Ishikawa (cell line): ENCODE data around the gene ATP6V0A1.

Experiments used
- CEBPB ChIP-seq: IDR thresholded peaks from 2 replicates; pipeline ENCODE4 v1.6.1; 2012
- CREB1 ChIP-seq: IDR thresholded peaks from 2 replicates; pipeline ENCODE4 v1.6.1; 2012; ENCODE audit warnings: low read depth
- EGR1 ChIP-seq: IDR thresholded peaks from 2 replicates; pipeline ENCODE4 v1.6.1; 2012
- EP300 ChIP-seq: IDR thresholded peaks from 2 replicates; pipeline ENCODE4 v1.6.1; 2012; ENCODE audit warnings: borderline replicate concordance
- FOXM1 ChIP-seq: IDR thresholded peaks from 2 replicates; pipeline ENCODE4 v1.6.1; 2012; ENCODE audit warnings: low read depth, borderline replicate concordance
- MAX ChIP-seq: IDR thresholded peaks from 2 replicates; pipeline ENCODE4 v1.6.1; 2012
- NFIC ChIP-seq: IDR thresholded peaks from 2 replicates; pipeline ENCODE4 v1.6.1; 2012
- RAD21 ChIP-seq: IDR thresholded peaks from 2 replicates; pipeline ENCODE4 v1.6.1; 2012; ENCODE audit warnings: low read depth
- REST ChIP-seq: IDR thresholded peaks from 2 replicates; pipeline ENCODE4 v1.6.1; 2012; ENCODE audit warnings: low read depth, mild to moderate bottlenecking
- TAF1 ChIP-seq: IDR thresholded peaks from 2 replicates; pipeline ENCODE4 v1.6.1; 2012; ENCODE audit warnings: low read depth, mild to moderate bottlenecking
- TCF12 ChIP-seq: IDR thresholded peaks from 2 replicates; pipeline ENCODE4 v1.6.1; 2012; ENCODE audit warnings: low read depth
- TEAD4 ChIP-seq: IDR thresholded peaks from 2 replicates; pipeline ENCODE4 v1.6.1; 2012
- USF1 ChIP-seq: IDR thresholded peaks from 2 replicates; pipeline ENCODE4 v1.6.1; 2012
- YY1 ChIP-seq: IDR thresholded peaks from 2 replicates; pipeline ENCODE4 v1.6.1; 2012; ENCODE audit warnings: low read depth
- ZBTB7A ChIP-seq: IDR thresholded peaks from 2 replicates; pipeline ENCODE4 v1.6.1; 2012; ENCODE audit warnings: low read depth

The ATP6V0A1 gene

GRCh38 chr17:42563543-42563942 lies 104.9 kb downstream of the ATP6V0A1 start:
- TF ChIP-seq YY1 (no peak), NFIC (peak; percentile 32), USF1 (no peak)

GRCh38 chr17:42563950-42564349 lies 105.3 kb downstream of the ATP6V0A1 start:
- no peak for TF ChIP-seq REST
- no peak for TF ChIP-seq MAX
- TF ChIP-seq NFIC = no peak
- no peak for TF ChIP-seq CEBPB
- TF ChIP-seq YY1 = no peak
- no peak for TF ChIP-seq FOXM1
- no peak for TF ChIP-seq TAF1
- no peak for TF ChIP-seq CREB1

GRCh38 chr17:42564815-42565522 lies 106.3 kb downstream of the ATP6V0A1 start:
- no peak for TF ChIP-seq MAX
- TF ChIP-seq YY1 = no peak
- TF ChIP-seq EP300 = no peak
- no peak for TF ChIP-seq CREB1
- TF ChIP-seq FOXM1 = no peak
- TF ChIP-seq NFIC = no peak
- no peak for TF ChIP-seq REST
- TF ChIP-seq TAF1 = no peak
- TF ChIP-seq USF1 = no peak
- TF ChIP-seq TCF12 = no peak
- TF ChIP-seq EGR1 = no peak
- no peak for TF ChIP-seq RAD21
- TF ChIP-seq CEBPB = no peak
- no peak for TF ChIP-seq TEAD4
- no peak for TF ChIP-seq ZBTB7A

GRCh38 chr17:42565523-42566214 lies 107.0 kb downstream of the ATP6V0A1 start:
- no peak for TF ChIP-seq CEBPB
- TF ChIP-seq USF1 = no peak
- TF ChIP-seq ZBTB7A = no peak
- no peak for TF ChIP-seq REST
- no peak for TF ChIP-seq FOXM1
- TF ChIP-seq TCF12 = no peak
- TF ChIP-seq MAX = no peak
- TF ChIP-seq TAF1 = no peak
- no peak for TF ChIP-seq RAD21
- no peak for TF ChIP-seq CREB1
- TF ChIP-seq YY1 = no peak
- TF ChIP-seq TEAD4 = no peak
